Measurements from ENCODE around the gene CALN1. TPM values are rescaled to one million over a fixed set of nuclear protein-coding genes. Genes with fewer than 3 reads are reported as not detected.

The CALN1 gene
- polyA plus RNA-seq, 1 experiment: not detected

DNA sequence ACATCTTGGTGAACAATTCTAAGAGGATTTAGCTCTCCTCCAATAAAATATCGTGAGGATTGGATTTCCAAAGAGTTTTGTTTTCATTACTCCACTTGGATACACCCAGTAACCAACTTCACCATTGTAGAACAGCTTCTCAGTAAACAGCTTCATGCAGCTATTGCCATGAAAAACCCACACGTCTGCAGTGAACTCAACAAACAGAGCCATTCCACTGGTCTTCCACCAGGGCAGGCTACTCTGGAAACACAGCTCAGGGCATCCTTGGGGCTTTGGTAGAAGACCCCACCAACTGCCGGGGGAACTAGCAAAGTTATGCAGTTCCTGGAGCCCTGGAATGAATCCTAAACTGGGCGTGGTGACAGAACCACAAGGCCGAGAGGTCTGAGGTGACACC, 77.4 kb downstream of the CALN1 start:
- TF ChIP-seq, protein P1, sequence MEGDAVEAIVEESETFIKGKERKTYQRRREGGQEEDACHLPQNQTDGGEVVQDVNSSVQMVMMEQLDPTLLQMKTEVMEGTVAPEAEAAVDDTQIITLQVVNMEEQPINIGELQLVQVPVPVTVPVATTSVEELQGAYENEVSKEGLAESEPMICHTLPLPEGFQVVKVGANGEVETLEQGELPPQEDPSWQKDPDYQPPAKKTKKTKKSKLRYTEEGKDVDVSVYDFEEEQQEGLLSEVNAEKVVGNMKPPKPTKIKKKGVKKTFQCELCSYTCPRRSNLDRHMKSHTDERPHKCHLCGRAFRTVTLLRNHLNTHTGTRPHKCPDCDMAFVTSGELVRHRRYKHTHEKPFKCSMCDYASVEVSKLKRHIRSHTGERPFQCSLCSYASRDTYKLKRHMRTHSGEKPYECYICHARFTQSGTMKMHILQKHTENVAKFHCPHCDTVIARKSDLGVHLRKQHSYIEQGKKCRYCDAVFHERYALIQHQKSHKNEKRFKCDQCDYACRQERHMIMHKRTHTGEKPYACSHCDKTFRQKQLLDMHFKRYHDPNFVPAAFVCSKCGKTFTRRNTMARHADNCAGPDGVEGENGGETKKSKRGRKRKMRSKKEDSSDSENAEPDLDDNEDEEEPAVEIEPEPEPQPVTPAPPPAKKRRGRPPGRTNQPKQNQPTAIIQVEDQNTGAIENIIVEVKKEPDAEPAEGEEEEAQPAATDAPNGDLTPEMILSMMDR (IDR thresholded peaks at IDR 0.05; ENCODE audit: low read depth, low read length): no peak
- DNase-seq (ENCODE audit: low read depth, low spot score): no peak
- Histone ChIP-seq H3K27ac (ENCODE audit: low read depth, low read length) (no peak overlapping the region), H3K27me3 (ENCODE audit: control insufficient read depth, insufficient read depth, low read length) (no peaks in the 10 kb centered on the region), H3K4me3 (ENCODE audit: low read depth, low read length) (no peak overlapping the region), H3K9me3 (ENCODE audit: control insufficient read depth, insufficient read depth, low read length) (peaks cover 31% of the 10 kb centered on the region)
- POLR2A ChIA-PET: no interaction called here
- CTCF ChIA-PET: no interaction called here

DNA sequence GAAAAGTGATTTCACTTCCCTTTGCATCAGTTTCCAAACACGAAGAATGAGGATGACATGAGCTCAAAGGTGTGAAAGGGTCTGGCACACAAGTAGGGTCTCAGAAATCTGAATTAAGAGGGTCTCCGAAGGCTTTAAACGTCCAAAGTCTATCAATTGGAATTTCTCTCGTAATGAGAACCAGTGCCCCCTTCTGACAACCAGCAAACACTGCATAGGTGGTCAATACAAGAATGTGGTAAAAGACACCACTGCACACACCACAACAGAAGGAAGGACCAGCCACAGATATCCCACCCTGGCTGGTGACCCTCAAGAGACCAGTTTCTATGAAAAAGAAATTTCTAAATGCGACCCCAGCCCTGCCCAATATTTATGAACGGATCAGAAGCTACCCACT, 78.1 kb downstream of the CALN1 start:
- no peak for DNase-seq (ENCODE audit: low read depth, low spot score)
- peaks cover 35% of the 10 kb centered on the region for H3K9me3 ChIP-seq (ENCODE audit: control insufficient read depth, insufficient read depth, low read length)
- no peaks in the 10 kb centered on the region for H3K27me3 ChIP-seq (ENCODE audit: control insufficient read depth, insufficient read depth, low read length)
- TF ChIP-seq, protein P1 (IDR thresholded peaks at IDR 0.05; ENCODE audit: low read depth, low read length): no peak
- CTCF ChIA-PET: no interaction called here
- POLR2A ChIA-PET: no interaction called here
- no peak overlapping the region for H3K27ac ChIP-seq (ENCODE audit: low read depth, low read length)
- H3K4me3 ChIP-seq (ENCODE audit: low read depth, low read length): no peak overlapping the region

DNA sequence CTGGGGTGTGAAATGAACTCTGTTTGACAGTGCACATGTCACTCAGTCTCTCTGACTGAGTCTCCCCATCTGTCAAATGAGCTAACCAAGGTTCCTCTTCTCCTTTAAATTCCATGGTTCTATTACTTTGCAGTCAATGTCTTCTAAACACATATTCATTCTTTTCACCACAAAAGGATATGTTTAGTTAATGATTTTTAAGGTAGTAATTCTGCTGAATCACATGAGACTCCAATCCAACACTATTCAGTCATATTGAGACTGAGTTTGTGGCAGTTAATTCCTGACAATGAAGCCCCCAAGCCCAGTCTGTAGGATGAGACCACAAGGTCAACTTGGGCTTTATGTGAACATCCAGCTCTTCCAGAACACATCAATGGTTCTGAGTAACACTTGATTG, 85.3 kb downstream of the CALN1 start:
- no peak overlapping the region for H3K27ac ChIP-seq (ENCODE audit: low read depth, low read length)
- H3K4me3 ChIP-seq (ENCODE audit: low read depth, low read length): no peak overlapping the region
- TF ChIP-seq, protein P1 (IDR thresholded peaks at IDR 0.05; ENCODE audit: low read depth, low read length): no peak
- no peaks in the 10 kb centered on the region for H3K27me3 ChIP-seq (ENCODE audit: control insufficient read depth, insufficient read depth, low read length)
- ChIA-PET POLR2A (no interaction called here), CTCF (no interaction called here)
- H3K9me3 ChIP-seq (ENCODE audit: control insufficient read depth, insufficient read depth, low read length): peaks cover 38% of the 10 kb centered on the region
- DNase-seq (ENCODE audit: low read depth, low spot score): no peak

DNA sequence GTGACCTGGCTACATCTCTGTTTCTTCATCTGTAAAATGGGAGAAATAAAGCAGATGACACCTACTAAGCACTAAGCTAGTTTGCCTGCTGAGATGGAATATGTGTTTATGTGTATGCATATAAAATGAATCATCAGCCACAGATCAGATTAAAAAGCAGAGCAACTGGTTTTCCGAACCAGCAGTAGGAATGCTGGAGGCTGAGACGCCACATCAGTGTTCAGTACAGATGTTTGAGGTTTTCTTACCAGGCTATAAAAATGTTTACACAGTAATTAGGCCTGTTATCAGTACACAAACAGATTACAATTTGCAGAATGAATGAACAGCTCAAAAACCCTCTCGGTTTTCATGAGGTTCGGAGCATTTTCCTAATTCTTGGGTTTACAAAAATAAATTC, 85.8 kb downstream of the CALN1 start:
- CTCF ChIA-PET: no interaction called here

DNA sequence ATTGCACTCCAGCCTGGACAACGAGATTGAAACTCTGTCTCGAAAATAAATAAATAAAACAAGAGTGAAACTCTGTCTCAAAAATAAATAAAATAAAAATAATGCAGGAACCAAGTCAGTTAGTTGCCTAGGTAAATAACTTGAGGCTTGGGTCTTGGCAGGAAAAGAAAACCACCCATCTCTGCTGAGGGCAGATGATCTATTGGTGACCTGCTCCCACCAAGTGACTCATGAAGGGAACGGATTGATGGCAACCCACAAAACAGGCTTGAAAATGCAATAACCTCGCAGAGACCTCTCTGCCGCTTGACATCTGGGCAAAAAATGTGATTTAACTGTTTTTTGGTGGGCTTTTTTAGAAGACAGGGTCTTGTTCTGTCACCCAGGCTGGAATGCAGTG, 86.6 kb downstream of the CALN1 start:
- TF ChIP-seq, protein P1 (IDR thresholded peaks at IDR 0.05; ENCODE audit: low read depth, low read length): no peak
- ChIA-PET POLR2A (no interaction called here), CTCF (no interaction called here)
- Histone ChIP-seq H3K9me3 (ENCODE audit: control insufficient read depth, insufficient read depth, low read length) (peaks cover 33% of the 10 kb centered on the region), H3K27ac (ENCODE audit: low read depth, low read length) (no peak overlapping the region), H3K4me3 (ENCODE audit: low read depth, low read length) (no peak overlapping the region), H3K27me3 (ENCODE audit: control insufficient read depth, insufficient read depth, low read length) (no peaks in the 10 kb centered on the region)
- no peak for DNase-seq (ENCODE audit: low read depth, low spot score)

More for the DNA sequence above, 85.8 kb downstream of the CALN1 start:
- POLR2A ChIA-PET: no interaction called here
- TF ChIP-seq, protein P1 (IDR thresholded peaks at IDR 0.05; ENCODE audit: low read depth, low read length): no peak
- no peaks in the 10 kb centered on the region for H3K27me3 ChIP-seq (ENCODE audit: control insufficient read depth, insufficient read depth, low read length)
- H3K9me3 ChIP-seq (ENCODE audit: control insufficient read depth, insufficient read depth, low read length): peaks cover 35% of the 10 kb centered on the region
- no peak for DNase-seq (ENCODE audit: low read depth, low spot score)
- H3K27ac ChIP-seq (ENCODE audit: low read depth, low read length): no peak overlapping the region
- H3K4me3 ChIP-seq (ENCODE audit: low read depth, low read length): no peak overlapping the region

Measured in AG04450 (cell line).